H1 (cell line): ENCODE results near the gene CKAP2L. TPM values are rescaled to one million over a fixed set of nuclear protein-coding genes. Genes with fewer than 3 reads are reported as not detected.

Source experiments
- CTCF ChIA-PET: fragments of 300-600 bp; sonication (Branson Sonifier 250); formaldehyde crosslinking; loops from one replicate; lab custom pipeline; 2021; ENCODE audit not compliant: partially characterized antibody; lab: Charles Lee
- POLR2A ChIA-PET: fragments of 300-600 bp; sonication (Branson Sonifier 250); formaldehyde crosslinking; loops from one replicate; lab custom pipeline; 2021; ENCODE audit warnings: inconsistent platforms; ENCODE audit not compliant: partially characterized antibody; lab: Charles Lee
- DNase-seq, 2 experiments: peaks; one replicate each; pipeline versions ENCODE4 v3.0.0 to v3.0.0-alpha.2; 2010 to 2022; ENCODE audit warnings: low spot score in 2 of 2, low read depth in 1 of 2, mixed read lengths in 1 of 2
- FAIRE-seq: peaks from 2 replicates; lab custom pipeline; 2011; peaks lifted over from hg19 to GRCh38; lab: Jason Lieb, UNC
- H2AFZ ChIP-seq: 2 replicates; pipeline ENCODE4 v1.8.1; 2012; ENCODE audit warnings: low read length, inconsistent platforms
- H2AK5ac ChIP-seq: 2 replicates; pipeline ENCODE4 v1.6.1; 2013; ENCODE audit warnings: low read depth, low read length
- H2BK120ac ChIP-seq: replicated peaks from 2 replicates; pipeline ENCODE3; 2013; ENCODE audit warnings: low read depth, low read length, inconsistent platforms
- H2BK12ac ChIP-seq: 2 replicates; pipeline ENCODE4 v1.6.1; 2013; ENCODE audit warnings: low read depth, low read length
- H2BK15ac ChIP-seq: 2 replicates; pipeline ENCODE4 v1.6.1; 2013; ENCODE audit warnings: low read length
- H2BK20ac ChIP-seq: 2 replicates; pipeline ENCODE4 v1.6.1; 2013; ENCODE audit warnings: low read length
- H2BK5ac ChIP-seq: 2 replicates; pipeline ENCODE4 v1.6.1; 2013; ENCODE audit warnings: low read depth, low read length
- H3K14ac ChIP-seq: 2 replicates; pipeline ENCODE4 v1.6.1; 2013; ENCODE audit warnings: inconsistent platforms; ENCODE audit not compliant: insufficient read length
- H3K18ac ChIP-seq: 2 replicates; pipeline ENCODE4 v1.6.1; 2013; ENCODE audit warnings: low read length; ENCODE audit errors: extremely low read depth
- H3K23ac ChIP-seq: 2 replicates; pipeline ENCODE4 v1.6.1; 2013; ENCODE audit warnings: inconsistent platforms; ENCODE audit not compliant: insufficient read length
- H3K23me2 ChIP-seq: 2 replicates; pipeline ENCODE4 v1.6.1; 2013; ENCODE audit warnings: low read depth, low read length
- H3K27ac ChIP-seq: 2 replicates; pipeline ENCODE4 v1.6.1; 2011; ENCODE audit warnings: low read depth, low read length, inconsistent platforms
- H3K27me3 ChIP-seq, 4 experiments: replicated peaks in 1 of 4; 1 replicate in 1 of 4; 2 replicates in 3 of 4; pipeline versions ENCODE4 v1.6.1 to v1.8.1; 2011 to 2013; ENCODE audit warnings: low read length in 3 of 4, mild to moderate bottlenecking in 3 of 4, inconsistent platforms in 2 of 4, mixed read lengths in 2 of 4, moderate library complexity in 1 of 4; ENCODE audit not compliant: control insufficient read depth in 3 of 4, insufficient read depth in 3 of 4; ENCODE audit errors: extremely low read depth in 1 of 4
- H3K36me3 ChIP-seq, 4 experiments: 2 replicates each; pipeline versions ENCODE4 v1.6.1 to v1.8.1; 2011 to 2013; ENCODE audit warnings: mild to moderate bottlenecking in 4 of 4, low read length in 3 of 4, moderate library complexity in 2 of 4, control low read depth in 1 of 4, inconsistent platforms in 1 of 4; ENCODE audit not compliant: insufficient read depth in 4 of 4, control insufficient read depth in 2 of 4
- H3K4ac ChIP-seq: replicated peaks from 2 replicates; pipeline ENCODE3; 2013; ENCODE audit warnings: low read length, low read depth, mixed read lengths, inconsistent platforms; ENCODE audit not compliant: insufficient read length
- H3K4me1 ChIP-seq, 4 experiments: replicated peaks in 1 of 4; 1 replicate in 1 of 4; 2 replicates in 3 of 4; pipeline versions ENCODE4 v1.6.1 to v1.8.1; 2011 to 2013; ENCODE audit warnings: low read length in 3 of 4, inconsistent platforms in 2 of 4, mixed read lengths in 1 of 4; ENCODE audit not compliant: insufficient read depth in 4 of 4, control insufficient read depth in 3 of 4
- H3K4me2 ChIP-seq, 2 experiments: 2 replicates each; pipeline versions ENCODE4 v1.6.1 to v1.8.1; 2011 to 2013; ENCODE audit warnings: low read depth in 2 of 2, low read length in 2 of 2, control low read depth in 1 of 2, inconsistent platforms in 1 of 2, mild to moderate bottlenecking in 1 of 2; ENCODE audit not compliant: insufficient read depth in 1 of 2
- H3K4me3 ChIP-seq, 4 experiments: fragments of 200-600, 300-600 bp in 1 of 4; sonication (generic), shearing (Covaris generic), sonication (Bioruptor Twin) in 1 of 4; 2 replicates each; pipeline versions ENCODE4 v1.5.1 to v1.8.1; 2011 to 2016; ENCODE audit warnings: low read length in 4 of 4, low read depth in 3 of 4, control low read depth in 2 of 4, inconsistent platforms in 2 of 4, mild to moderate bottlenecking in 2 of 4, mixed read lengths in 1 of 4, moderate library complexity in 1 of 4; ENCODE audit not compliant: insufficient read depth in 2 of 4; ENCODE audit errors: extremely low read depth in 1 of 4
- H3K56ac ChIP-seq: replicated peaks from 2 replicates; pipeline ENCODE3; 2013; ENCODE audit warnings: low read depth, mild to moderate bottlenecking, mixed read lengths, low read length, inconsistent platforms; ENCODE audit not compliant: insufficient read length
- H3K79me1 ChIP-seq: 2 replicates; pipeline ENCODE4 v1.6.1; 2013; ENCODE audit warnings: low read depth, low read length, control low read depth
- H3K79me2 ChIP-seq, 2 experiments: 2 replicates each; pipeline versions ENCODE4 v1.6.1 to v1.8.1; 2012 to 2013; ENCODE audit warnings: low read length in 2 of 2, mild to moderate bottlenecking in 2 of 2, inconsistent platforms in 1 of 2; ENCODE audit not compliant: insufficient read depth in 2 of 2, control insufficient read depth in 1 of 2
- H3K9ac ChIP-seq, 4 experiments: replicated peaks in 1 of 4; 1 replicate in 1 of 4; 2 replicates in 3 of 4; pipeline versions ENCODE4 v1.6.1 to v1.8.1; 2011 to 2013; ENCODE audit warnings: low read depth in 3 of 4, low read length in 3 of 4, control low read depth in 2 of 4, mild to moderate bottlenecking in 2 of 4, moderate library complexity in 2 of 4, inconsistent platforms in 1 of 4; ENCODE audit errors: extremely low read depth in 1 of 4
- H3K9me3 ChIP-seq, 2 experiments: 2 replicates each; pipeline versions ENCODE4 v1.6.1 to v1.8.1; 2012 to 2013; ENCODE audit warnings: mild to moderate bottlenecking in 2 of 2, moderate library complexity in 2 of 2, control low read depth in 1 of 2, inconsistent platforms in 1 of 2, low read depth in 1 of 2, low read length in 1 of 2, mixed read lengths in 1 of 2; ENCODE audit not compliant: insufficient read depth in 2 of 2
- H4K20me1 ChIP-seq, 2 experiments: replicated peaks in 1 of 2; 2 replicates each; pipeline versions ENCODE3 to v1.8.1; 2011 to 2013; ENCODE audit warnings: inconsistent platforms in 2 of 2, low read length in 2 of 2, mild to moderate bottlenecking in 1 of 2; ENCODE audit not compliant: insufficient read depth in 2 of 2, control insufficient read depth in 1 of 2
- H4K5ac ChIP-seq: 2 replicates; pipeline ENCODE4 v1.6.1; 2013; ENCODE audit warnings: low read length, low read depth, mixed read lengths, inconsistent platforms; ENCODE audit not compliant: insufficient read length
- H4K8ac ChIP-seq: 2 replicates; pipeline ENCODE4 v1.8.0; 2013; ENCODE audit warnings: mild to moderate bottlenecking, moderate library complexity, low read length, inconsistent platforms; ENCODE audit not compliant: insufficient read depth; ENCODE audit errors: extremely low read depth
- H4K91ac ChIP-seq: replicated peaks from 2 replicates; pipeline ENCODE3; 2013; ENCODE audit warnings: low read length, mixed read lengths, inconsistent platforms; ENCODE audit not compliant: insufficient read length
- BRCA1 ChIP-seq: IDR thresholded peaks from 2 replicates; pipeline ENCODE4 v1.6.1; 2012; ENCODE audit warnings: low read depth, low read length, improper control_type of control experiment
- CBX5 ChIP-seq: fragments of 300-800, 300-1000 bp; sonication (generic); IDR thresholded peaks from 2 replicates; pipeline ENCODE4 v1.7.1; 2016; ENCODE audit warnings: antibody characterized with exemption, low read length, low read depth
- EGR1 ChIP-seq: IDR thresholded peaks from 2 replicates; pipeline ENCODE4 v1.6.1; 2011; ENCODE audit warnings: low read depth, low read length, borderline replicate concordance
- NANOG ChIP-seq: IDR thresholded peaks from 2 replicates; pipeline ENCODE4 v1.6.1; 2011; ENCODE audit warnings: low read length, low read depth, mild to moderate bottlenecking, inconsistent platforms; ENCODE audit not compliant: insufficient read depth, poor library complexity, severe bottlenecking
- NRF1 ChIP-seq: IDR thresholded peaks from 2 replicates; pipeline ENCODE4 v1.6.1; 2011; ENCODE audit warnings: mild to moderate bottlenecking, low read depth, low read length, improper control_type of control experiment
- PHF8 ChIP-seq: fragments of 200-600 bp; sonication (generic); conservative IDR thresholded peaks from 2 replicates; pipeline ENCODE4 v1.7.1; 2012; ENCODE audit warnings: low read depth, mild to moderate bottlenecking, inconsistent platforms, low read length, moderate library complexity
- RBBP5 ChIP-seq: IDR thresholded peaks from 2 replicates; pipeline ENCODE4 v1.7.1; 2012; ENCODE audit warnings: low read depth, mild to moderate bottlenecking, inconsistent platforms, low read length, moderate library complexity, borderline replicate concordance
- RXRA ChIP-seq: IDR thresholded peaks from 2 replicates; pipeline ENCODE4 v1.6.1; 2011; ENCODE audit warnings: low read depth, mild to moderate bottlenecking, low read length, moderate library complexity; ENCODE audit not compliant: insufficient read depth
- SIX5 ChIP-seq: IDR thresholded peaks from 2 replicates; pipeline ENCODE4 v1.6.1; 2011; ENCODE audit warnings: mild to moderate bottlenecking, low read depth, low read length
- SRF ChIP-seq: IDR thresholded peaks from 2 replicates; pipeline ENCODE4 v1.6.1; 2011; ENCODE audit warnings: mild to moderate bottlenecking, low read depth, low read length, moderate library complexity
- TAF1 ChIP-seq: IDR thresholded peaks from 2 replicates; pipeline ENCODE4 v1.6.1; 2011; ENCODE audit warnings: mild to moderate bottlenecking, low read depth, low read length
- TCF12 ChIP-seq: IDR thresholded peaks from 2 replicates; pipeline ENCODE4 v1.6.1; 2011; ENCODE audit warnings: low read depth, mild to moderate bottlenecking, low read length
- TEAD4 ChIP-seq: IDR thresholded peaks from 2 replicates; pipeline ENCODE4 v1.6.1; 2012; ENCODE audit warnings: low read depth, low read length, inconsistent platforms, mixed read lengths
- ZNF274 ChIP-seq: IDR thresholded peaks from 2 replicates; pipeline ENCODE4 v1.7.0; 2012; ENCODE audit warnings: low read length, borderline replicate concordance; ENCODE audit errors: extremely low read depth
- WGBS, 2 experiments: shearing (Covaris generic) in 1 of 2; methylation state at CpG; one replicate each; pipeline versions ENCODE4 v1.1.6 to v1.1.7; 2013 to 2015; ENCODE audit warnings: low lambda C conversion rate in 2 of 2, mixed read lengths in 2 of 2, inconsistent platforms in 1 of 2, low coverage in 1 of 2, missing lambda C conversion rate in 1 of 2; ENCODE audit not compliant: insufficient replicate concordance in 2 of 2, insufficient coverage in 1 of 2, insufficient read length in 1 of 2; ENCODE audit errors: extremely low coverage in 1 of 2, missing lambda C conversion rate in 1 of 2; 5-methylcytosine and 5-hydroxymethylcytosine counted together
- polyA plus RNA-seq, 7 experiments: library from polyadenylated mRNA; depleted of rRNA in 3 of 7; stranded (reverse) in 5 of 7; unstranded in 2 of 7; fragments of >200 nt in 5 of 7; fragments of 200-250 nt in 2 of 7; gene quantifications; 1 replicate in 5 of 7; 2 replicates in 1 of 7; 4 replicates in 1 of 7; pipeline versions ENCODE4 v1.2.1 to v1.2.3, GENCODE V29; 2011 to 2013; ENCODE audit warnings: missing spikeins in 2 of 7, mixed read lengths in 2 of 7
- total RNA-seq: library from RNA; stranded (reverse); fragmentation: NEBNext Ultra II Directional; extraction: Animal tissue kit (Norgen Biotek cat#: 25700); gene quantifications from 2 replicates; pipeline ENCODE4 v1.2.1, GENCODE V29; 2021
- TF ChIP-seq, protein P1 (sequence below): IDR thresholded peaks from 2 replicates; pipeline ENCODE4 v1.6.1; 2011; ENCODE audit warnings: low read depth, mild to moderate bottlenecking, low read length; ENCODE audit not compliant: insufficient read depth

Gene CKAP2L
- total and polyA plus RNA-seq, 2 of the 8 experiments (the other 6 are each of a cell fraction or from before 2014, with no cell fraction given): 2.5 to 20.7 TPM

DNA sequence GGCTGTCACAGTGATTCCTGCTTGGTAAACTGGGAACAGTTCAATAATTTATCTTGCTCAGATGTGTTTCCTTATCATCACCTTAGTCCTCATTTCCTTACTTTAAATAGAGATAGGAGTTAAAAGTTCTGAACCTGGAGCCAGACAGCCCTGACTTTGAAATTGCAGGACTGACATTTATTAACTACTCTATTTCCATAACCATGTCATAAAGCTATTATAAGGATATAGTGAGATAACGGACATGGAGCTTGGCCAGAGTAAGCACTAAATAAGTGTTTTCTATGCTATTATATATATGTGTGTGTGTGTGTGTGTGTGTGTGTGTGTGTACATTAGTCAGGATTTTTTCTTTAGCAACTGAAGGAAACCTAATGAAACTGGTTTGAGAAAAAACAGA is 30.5 kb downstream of the CKAP2L start:
- FAIRE-seq: no peak
- no peaks in the 10 kb centered on the region for H3K9me3 ChIP-seq
- CTCF ChIA-PET: interaction anchor here (0.8 to 1.6 kb wide), 5 partner anchors 15 to 208 kb away, joined by 3 to 4 read pairs (median 3); no protein-coding TSS in a partner anchor
- TF ChIP-seq TEAD4: no peak
- TF ChIP-seq RXRA: no peak
- TF ChIP-seq SIX5: no peak
- no peak for TF ChIP-seq SRF
- TF ChIP-seq CBX5: no peak
- TF ChIP-seq BRCA1: no peak
- TF ChIP-seq NRF1: no peak
- TF ChIP-seq, protein P1, sequence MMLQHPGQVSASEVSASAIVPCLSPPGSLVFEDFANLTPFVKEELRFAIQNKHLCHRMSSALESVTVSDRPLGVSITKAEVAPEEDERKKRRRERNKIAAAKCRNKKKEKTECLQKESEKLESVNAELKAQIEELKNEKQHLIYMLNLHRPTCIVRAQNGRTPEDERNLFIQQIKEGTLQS: no peak
- TF ChIP-seq RBBP5: no peak
- TF ChIP-seq TAF1: no peak
- TF ChIP-seq ZNF274: no peak
- no peak for TF ChIP-seq NANOG
- TF ChIP-seq TCF12: no peak
- TF ChIP-seq EGR1: no peak
- no peak for TF ChIP-seq PHF8

More for the DNA sequence above, 30.5 kb downstream of the CKAP2L start:
- Histone ChIP-seq H3K27me3 (no peaks in the 10 kb centered on the region), H3K79me2 (no peaks in the 10 kb centered on the region), H2BK15ac (no peak overlapping the region), H4K8ac (no peak overlapping the region), H4K20me1 (no peaks in the 10 kb centered on the region), H2BK5ac (no peak overlapping the region), H3K18ac (no peak overlapping the region), H3K56ac (no peak overlapping the region), H3K4me2 (no peak overlapping the region), H2BK12ac (no peak overlapping the region), H2AFZ (no peak overlapping the region), H2BK120ac (no peak overlapping the region), H3K36me3 (peaks cover 2 to 9% (median 5%) of the 10 kb centered on the region in 4 experiments; a peak in 5 of 8 replicates), H3K14ac (no peak overlapping the region), H3K27ac (no peak overlapping the region), H3K4me1 (no peaks in the 10 kb centered on the region), H3K23ac (no peak overlapping the region), H4K5ac (no peak overlapping the region), H4K91ac (no peak overlapping the region), H3K4ac (no peak overlapping the region), H2BK20ac (no peak overlapping the region), H3K79me1 (no peaks in the 10 kb centered on the region), H3K4me3 (no peak overlapping the region), H3K23me2 (no peaks in the 10 kb centered on the region), H3K9ac (no peak overlapping the region), H2AK5ac (no peak overlapping the region)
- WGBS, 2 experiments: 100% methylated on average over 1 of the region's 1 CpG; no CpG with 5 or more reads in 1 of the 2 experiments
- POLR2A ChIA-PET: no interaction called here
- DNase-seq: no peak
